Measurements from ENCODE around the gene TTYH1. TPM values are rescaled to one million over a fixed set of nuclear protein-coding genes. Genes with fewer than 3 reads are reported as not detected.

The TTYH1 gene
- total RNA-seq, 1 donor from 2014 or later: 144 TPM

DNA sequence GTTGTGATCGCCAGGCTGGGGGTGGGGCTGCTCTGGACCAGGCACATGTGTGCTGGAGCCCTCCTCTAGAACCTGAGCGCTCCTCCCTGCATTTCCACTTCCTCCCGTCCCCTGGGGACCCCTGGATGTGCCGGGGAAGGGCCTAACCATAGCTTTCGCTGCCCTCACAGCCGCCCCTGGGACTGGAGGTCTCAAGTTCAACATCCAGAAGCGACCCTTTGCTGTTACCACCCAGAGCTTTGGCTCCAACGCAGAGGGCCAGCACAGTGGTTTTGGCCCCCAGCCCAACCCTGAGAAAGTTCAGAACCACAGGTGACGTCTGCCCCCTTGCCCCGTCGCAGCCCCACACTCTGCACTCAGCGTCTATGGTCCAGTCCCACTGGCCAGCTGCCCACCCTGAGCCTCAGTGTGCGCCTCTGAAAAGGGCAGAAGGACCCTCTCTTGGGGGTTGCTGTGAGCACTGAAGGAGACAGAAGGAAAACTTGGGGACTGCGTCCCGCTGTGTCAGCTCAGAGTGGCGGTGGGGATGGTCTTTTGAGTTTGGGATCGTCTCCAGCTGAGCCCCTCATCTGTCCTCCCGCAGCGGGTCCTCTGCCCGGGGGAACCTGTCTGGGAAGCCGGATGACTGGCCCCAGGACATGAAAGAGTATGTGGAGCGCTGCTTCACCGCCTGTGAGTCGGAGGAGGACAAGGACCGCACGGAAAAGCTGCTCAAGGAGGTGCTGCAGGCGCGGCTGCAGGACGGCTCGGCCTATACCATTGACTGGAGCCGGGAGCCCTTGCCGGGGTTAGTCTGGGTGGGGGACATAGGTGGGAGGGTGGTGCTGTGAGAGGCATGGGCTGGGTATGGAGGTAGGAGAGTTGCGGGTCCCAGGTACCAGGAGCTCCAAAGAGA is 39.8 kb downstream of the TTYH1 start:
- Mint-ChIP-seq H3K27ac (no peak overlapping the region), H3K9me3 (ENCODE audit: low read depth) (no peaks in the 10 kb centered on the region), H3K4me3 (ENCODE audit: low read depth) (no peak overlapping the region), H3K36me3 (ENCODE audit: insufficient read depth) (peaks cover 19% of the 10 kb centered on the region), H3K27me3 (no peaks in the 10 kb centered on the region), H3K4me1 (ENCODE audit: low read depth) (peaks cover 7% of the 10 kb centered on the region)
- TF ChIP-seq, protein P1, sequence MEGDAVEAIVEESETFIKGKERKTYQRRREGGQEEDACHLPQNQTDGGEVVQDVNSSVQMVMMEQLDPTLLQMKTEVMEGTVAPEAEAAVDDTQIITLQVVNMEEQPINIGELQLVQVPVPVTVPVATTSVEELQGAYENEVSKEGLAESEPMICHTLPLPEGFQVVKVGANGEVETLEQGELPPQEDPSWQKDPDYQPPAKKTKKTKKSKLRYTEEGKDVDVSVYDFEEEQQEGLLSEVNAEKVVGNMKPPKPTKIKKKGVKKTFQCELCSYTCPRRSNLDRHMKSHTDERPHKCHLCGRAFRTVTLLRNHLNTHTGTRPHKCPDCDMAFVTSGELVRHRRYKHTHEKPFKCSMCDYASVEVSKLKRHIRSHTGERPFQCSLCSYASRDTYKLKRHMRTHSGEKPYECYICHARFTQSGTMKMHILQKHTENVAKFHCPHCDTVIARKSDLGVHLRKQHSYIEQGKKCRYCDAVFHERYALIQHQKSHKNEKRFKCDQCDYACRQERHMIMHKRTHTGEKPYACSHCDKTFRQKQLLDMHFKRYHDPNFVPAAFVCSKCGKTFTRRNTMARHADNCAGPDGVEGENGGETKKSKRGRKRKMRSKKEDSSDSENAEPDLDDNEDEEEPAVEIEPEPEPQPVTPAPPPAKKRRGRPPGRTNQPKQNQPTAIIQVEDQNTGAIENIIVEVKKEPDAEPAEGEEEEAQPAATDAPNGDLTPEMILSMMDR (IDR thresholded peaks at IDR 0.05; ENCODE audit: unreplicated experiment): no peak
- DNase-seq (ENCODE audit: low spot score, unreplicated experiment): no peak

DNA sequence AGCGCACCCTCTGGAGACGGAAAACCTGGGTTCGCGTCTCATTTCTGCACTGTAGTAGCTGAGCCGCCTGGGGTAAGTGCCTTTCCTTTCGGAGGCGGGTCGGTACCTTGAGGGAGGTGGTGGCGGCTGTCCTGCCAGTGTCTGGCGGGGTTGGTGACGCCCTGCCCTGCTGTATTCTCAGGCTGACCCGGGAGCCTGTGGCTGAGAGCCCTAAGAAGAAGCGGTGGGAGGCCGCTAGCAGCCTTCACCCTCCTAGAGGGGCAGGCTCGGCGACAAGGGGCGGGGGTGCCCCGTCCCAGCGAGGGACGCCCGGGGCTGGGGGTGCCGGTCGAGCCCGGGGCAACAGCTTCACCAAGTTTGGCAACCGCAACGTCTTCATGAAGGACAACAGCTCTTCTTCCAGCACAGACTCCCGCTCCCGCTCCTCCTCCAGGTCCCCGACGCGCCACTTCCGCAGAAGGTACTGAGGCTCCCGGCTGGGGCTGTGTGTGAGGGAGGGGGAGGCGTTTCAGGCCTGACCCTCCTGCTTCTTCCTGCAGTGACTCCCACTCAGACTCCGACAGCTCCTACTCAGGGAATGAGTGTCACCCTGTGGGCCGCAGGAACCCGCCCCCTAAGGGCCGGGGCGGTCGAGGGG is 40.6 kb downstream of the TTYH1 start:
- Mint-ChIP-seq H3K9me3 (ENCODE audit: low read depth) (no peaks in the 10 kb centered on the region), H3K4me3 (ENCODE audit: low read depth) (no peak overlapping the region), H3K27me3 (no peaks in the 10 kb centered on the region), H3K36me3 (ENCODE audit: insufficient read depth) (peaks cover 19% of the 10 kb centered on the region), H3K27ac (no peak overlapping the region), H3K4me1 (ENCODE audit: low read depth) (peaks cover under 1% of the 10 kb centered on the region)
- TF ChIP-seq, protein P1 (IDR thresholded peaks at IDR 0.05; ENCODE audit: unreplicated experiment): no peak
- no peak for DNase-seq (ENCODE audit: low spot score, unreplicated experiment)

DNA sequence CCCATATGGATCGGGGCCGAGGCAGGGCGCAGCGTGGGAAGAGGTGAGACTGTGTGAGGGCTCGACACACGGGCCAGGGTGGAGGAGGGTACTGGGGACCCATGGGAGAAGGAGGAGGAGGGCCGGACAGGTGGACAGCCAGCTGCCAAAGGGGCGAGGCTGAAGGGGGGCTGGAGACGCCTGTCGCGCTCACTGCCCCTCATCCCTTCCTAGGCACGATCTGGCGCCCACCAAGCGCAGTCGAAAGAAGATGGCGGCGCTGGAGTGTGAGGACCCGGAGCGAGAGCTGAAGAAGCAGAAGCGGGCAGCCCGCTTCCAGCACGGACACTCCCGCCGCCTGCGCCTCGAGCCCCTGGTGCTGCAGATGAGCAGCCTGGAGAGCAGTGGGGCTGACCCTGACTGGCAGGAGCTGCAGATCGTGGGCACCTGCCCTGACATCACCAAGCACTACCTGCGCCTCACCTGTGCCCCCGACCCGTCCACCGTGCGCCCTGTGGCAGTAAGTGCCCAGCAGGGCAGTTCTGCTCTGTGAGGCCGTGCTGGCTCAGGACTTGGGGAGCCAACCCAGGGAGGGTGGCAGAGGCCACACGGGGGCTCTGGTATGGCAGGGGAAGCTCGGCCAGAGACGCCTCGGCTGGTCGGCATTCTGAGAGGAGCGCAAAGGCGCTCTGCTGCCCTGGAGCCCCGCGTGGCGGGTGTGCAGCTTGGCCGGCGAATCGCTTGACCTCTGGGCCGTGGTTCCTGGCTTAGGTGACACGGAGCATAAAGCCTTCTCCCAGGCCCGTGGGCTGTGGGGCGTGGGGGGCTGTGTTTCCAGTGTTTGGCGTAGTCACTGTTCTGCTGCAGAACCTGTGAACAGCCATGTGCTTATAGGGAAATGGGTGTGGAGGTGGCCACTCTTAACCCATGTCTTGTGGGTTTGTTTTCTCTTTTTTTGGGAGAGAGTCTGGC is 41.4 kb downstream of the TTYH1 start:
- Mint-ChIP-seq H3K27ac (no peak overlapping the region), H3K36me3 (ENCODE audit: insufficient read depth) (peaks cover 23% of the 10 kb centered on the region), H3K9me3 (ENCODE audit: low read depth) (no peaks in the 10 kb centered on the region), H3K27me3 (no peaks in the 10 kb centered on the region), H3K4me1 (ENCODE audit: low read depth) (no peaks in the 10 kb centered on the region), H3K4me3 (ENCODE audit: low read depth) (no peak overlapping the region)
- DNase-seq (ENCODE audit: low spot score, unreplicated experiment): no peak
- TF ChIP-seq, protein P1 (IDR thresholded peaks at IDR 0.05; ENCODE audit: unreplicated experiment): no peak

DNA sequence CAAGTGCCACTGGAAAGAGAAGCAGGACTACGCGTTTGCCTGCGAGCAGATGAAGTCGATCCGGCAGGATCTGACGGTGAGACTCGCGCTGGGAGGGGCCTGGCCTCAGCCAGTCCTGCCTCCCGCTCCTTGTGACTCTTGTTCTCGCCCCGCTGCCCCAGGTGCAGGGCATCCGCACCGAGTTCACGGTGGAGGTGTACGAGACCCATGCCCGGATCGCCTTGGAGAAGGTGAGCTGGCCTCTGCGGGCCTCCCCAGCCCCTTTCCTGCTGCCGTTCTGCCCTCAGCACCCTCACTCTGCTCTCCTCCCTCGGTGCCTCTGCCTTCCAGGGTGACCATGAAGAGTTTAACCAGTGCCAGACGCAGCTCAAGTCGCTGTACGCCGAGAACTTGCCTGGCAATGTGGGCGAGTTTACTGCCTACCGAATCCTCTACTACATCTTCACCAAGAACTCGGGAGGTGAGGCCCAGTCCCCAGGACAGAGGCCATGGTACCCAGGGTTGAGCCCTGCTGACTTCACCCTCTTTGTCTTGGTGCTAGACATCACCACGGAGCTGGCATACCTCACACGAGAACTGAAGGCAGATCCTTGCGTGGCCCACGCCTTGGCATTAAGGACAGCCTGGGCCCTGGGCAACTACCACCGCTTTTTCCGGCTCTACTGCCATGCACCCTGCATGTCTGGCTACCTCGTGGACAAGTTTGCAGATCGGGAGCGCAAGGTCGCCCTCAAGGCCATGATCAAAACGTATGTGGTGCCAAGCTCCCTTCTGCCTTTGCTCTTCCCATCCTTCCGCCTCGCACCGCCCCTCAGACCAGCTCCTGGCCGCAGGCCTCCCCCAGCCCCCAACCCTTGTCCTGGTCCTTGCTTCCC is 42.7 kb downstream of the TTYH1 start:
- Mint-ChIP-seq H3K36me3 (ENCODE audit: insufficient read depth) (peaks cover 23% of the 10 kb centered on the region), H3K27me3 (no peaks in the 10 kb centered on the region), H3K9me3 (ENCODE audit: low read depth) (no peaks in the 10 kb centered on the region), H3K4me3 (ENCODE audit: low read depth) (no peak overlapping the region), H3K4me1 (ENCODE audit: low read depth) (no peaks in the 10 kb centered on the region), H3K27ac (no peak overlapping the region)
- TF ChIP-seq, protein P1 (IDR thresholded peaks at IDR 0.05; ENCODE audit: unreplicated experiment): no peak
- no peak for DNase-seq (ENCODE audit: low spot score, unreplicated experiment)
